GM21717 (cell line): ENCODE data around the gene HNRNPAB.
"Not testable (repeated sequence)": the region's sequence is repeated elsewhere in the genome, so short reads cannot be mapped to it uniquely, and the experiment has no call there.

ENCODE experiments used
- ATAC-seq: cut with Tn5 transposase; IDR thresholded peaks from one replicate; pipeline ENCODE4 v1.9.1; 2021; ENCODE audit warnings: mild to moderate bottlenecking, moderate library complexity; ENCODE audit not compliant: unreplicated experiment

The HNRNPAB gene

DNA sequence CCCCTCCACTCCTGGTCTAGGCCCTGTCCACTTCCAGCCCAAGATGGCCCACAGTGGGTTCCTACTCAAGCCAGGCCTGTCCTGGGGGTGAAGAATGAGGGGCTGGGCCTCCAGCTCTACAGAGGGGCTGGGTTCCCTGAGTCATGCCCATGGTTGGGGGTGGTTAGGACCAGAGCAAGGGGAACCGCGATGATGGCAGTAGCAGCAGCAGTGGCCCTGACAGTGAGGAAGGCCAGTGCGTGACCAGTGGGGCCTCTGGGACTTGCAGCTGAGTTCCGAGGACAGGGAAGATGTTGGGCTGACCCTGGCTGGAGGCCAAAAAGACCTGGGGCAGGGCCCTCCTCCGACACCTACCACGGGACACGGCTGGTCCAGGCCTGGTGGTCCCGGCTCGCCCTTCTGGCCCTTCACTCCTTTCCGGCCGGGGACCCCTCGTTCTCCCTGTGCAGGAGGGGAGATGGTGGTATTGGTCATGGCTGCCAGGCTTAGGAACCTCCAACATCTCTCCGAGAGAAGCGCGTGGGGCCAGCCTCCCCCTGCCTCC is 37.4 kb downstream of the HNRNPAB start:
- ATAC-seq: no peak

DNA sequence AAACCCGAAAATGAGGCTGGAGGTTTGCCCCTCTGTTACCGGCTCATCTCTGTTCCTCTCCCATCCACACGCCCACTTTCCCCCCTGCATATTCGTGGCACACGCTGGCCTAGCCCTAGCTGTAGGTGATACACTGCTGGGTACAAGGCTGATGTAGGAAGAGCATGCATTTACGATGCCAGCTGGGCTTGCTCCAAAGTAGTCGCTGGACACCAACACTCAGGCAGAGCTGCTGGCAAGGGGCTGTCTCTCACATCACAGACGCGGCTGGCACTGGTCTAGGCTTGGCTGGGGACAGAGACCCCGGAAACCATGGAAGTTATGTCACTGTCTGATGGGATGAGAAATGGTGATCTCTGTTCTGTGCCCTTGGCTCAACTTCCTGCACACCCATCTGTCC is 38.1 kb downstream of the HNRNPAB start:
- ATAC-seq: no peak

DNA sequence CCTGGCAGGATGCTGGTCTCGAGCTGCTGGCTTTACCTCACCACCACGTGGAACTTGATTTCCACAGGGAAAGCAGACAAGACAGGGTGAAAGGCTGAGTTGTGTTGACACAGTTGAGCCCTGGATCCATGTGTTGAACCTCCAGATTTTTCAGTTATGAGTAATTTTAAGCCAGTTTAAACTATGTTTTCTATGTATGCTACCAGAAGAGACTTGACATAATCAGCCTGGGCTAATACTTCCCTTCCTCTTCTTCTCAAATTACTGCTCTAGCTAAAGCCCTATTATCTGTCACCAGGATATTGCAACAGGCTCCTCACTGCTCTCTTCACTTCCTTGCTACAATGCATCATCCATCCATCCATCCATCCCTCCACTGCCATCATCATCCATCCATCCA is 40.2 kb downstream of the HNRNPAB start:
- no peak for ATAC-seq

DNA sequence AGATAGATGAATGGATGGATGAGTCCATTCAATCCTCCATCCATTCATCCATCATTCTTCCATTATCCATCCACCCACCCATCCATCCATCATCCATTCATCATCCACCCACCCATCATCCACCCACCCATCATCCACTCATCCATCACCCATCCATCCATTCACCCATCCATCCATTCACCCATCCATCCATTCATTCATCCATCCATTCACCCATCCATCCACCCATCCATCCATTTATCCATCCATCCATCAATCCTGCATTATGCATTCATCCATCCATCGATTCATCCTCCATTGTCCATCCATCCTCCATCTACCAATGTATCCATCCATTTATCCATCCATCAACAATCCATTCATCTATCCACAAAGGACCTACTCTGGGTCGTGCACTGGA is 41.1 kb downstream of the HNRNPAB start:
- no peak for ATAC-seq

DNA sequence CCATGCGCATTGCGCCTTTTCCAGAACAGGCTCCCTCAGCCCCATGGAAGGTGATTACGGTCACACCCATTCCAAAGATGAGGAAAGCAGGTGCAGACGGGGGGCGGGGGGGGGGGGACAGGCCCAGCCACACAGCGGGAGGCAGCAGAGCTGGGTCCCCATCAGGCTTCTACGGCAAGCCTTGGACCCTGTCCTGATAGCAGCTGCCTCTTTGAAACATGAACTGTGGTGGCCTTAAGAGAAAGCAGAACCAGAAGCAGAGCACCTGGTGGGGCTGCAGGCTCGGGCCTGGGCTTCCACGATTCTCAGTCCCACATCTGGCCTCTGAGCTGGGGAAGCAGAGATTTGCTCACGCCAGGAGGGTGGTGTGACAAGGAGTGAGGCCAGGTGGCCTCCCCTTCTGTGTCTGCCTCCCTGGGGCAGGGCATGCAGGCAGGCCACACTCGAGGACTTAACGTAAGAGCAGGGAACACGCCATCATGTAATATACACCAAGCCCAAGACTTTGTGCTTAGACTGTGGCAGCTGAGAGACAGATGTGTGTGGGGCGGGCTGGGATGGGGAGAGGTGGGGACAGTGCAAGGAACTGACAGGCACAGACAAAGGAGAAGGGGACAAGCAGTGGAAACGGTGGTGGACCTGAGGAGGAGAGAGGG is 42.4 kb downstream of the HNRNPAB start:
- no peak for ATAC-seq

DNA sequence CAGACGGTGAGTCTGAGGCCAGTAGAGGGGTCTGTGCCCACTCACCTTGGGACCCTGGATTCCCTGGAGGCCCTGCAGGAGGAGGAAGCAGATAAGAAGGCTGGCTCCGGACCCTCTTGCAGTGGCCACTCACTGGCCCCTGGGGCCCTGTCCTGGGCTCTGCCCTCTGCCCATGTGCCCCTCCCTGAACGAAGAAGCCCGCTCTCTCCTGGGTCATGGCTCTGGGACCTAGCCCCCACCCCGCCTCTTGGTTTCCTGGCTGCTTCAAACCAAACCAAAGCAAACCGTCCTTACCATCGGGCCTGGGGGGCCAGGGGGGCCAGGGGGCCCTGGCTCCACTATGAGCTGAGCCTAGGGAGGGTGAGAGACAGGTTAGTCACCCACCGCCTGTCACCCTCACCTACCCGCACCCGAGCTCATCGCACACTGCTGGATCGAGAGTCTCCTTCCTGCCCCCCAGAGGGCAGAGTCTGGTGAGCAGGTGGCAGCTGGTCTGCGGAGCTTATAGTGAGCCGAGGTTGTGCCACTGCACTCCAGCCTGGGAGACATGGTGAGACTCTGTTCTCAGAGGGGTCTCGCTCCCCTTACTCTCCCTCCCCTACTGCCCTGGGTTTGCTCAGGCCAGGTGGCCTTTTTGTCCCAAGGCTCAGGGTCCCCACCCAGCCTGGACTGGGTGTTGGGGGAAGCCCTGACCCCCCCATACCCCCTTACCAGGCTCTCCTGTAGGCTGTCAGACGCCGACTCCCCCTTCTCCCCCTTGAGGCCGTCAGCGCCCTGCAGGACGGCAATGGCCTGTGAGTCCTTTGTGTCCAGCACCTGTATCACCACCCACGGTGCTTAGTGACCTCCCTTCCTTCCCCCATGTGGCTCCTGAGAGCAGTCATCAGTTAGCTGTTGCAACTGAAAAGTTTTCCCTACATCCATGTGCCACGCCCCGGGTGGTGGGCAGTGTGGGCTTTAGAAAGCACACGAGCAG is 43.4 kb downstream of the HNRNPAB start:
- ATAC-seq: no peak

DNA sequence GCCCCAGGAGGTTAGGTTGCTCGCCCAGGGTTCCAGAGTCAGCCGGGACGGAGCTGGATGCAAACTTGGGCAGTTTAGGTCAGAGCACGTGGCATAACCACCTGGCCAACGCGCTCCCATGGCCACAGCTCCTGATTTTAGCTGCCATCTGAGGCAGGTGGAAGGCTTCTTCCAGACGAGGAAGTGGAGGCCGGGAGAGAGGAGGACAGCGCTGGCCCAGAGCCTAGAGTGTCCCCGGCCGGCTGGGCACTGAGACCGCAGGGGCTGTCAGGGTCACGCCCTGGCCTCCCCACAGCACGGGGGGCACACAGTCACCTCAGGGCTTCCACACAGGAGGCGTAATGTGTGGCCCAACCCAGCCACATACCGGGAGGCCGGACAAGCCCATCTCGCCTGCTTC is 44.4 kb downstream of the HNRNPAB start:
- no peak for ATAC-seq

DNA sequence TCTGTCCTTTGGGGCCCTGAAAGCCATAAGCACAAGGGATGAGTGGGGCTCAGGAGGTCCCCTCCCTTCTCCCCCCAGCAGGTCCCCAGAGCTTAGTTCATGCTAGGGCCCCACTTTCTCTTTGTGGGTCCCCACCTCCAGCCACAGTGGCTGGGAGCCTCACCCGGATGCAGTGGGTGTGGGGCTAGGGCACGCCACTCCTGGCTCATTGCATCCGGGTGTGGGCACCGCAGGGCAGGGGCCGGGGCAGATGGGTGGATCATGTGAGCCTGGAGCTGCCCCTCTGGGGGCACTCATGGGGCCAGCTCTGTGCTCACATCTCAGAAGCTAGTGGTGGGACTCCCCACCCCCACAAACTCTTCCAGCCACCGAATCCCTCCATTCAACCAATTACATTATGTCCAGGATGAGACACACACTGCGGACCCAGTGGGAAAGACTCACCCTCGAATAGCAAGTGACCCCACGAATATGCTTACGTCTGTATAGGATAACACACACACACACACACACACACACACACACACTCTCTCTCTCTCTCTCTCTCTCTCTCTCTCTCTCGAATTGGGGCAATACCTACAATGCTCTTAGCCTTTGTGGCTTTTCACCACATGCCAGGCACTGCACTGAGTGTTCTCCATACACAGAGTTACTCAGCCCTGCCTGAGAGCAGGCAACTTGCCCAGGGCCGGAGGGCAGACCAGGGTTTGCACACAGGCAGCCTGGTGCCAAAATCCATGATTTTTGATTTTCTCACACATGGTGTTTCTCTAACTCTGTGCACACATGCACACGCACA is 45.1 kb downstream of the HNRNPAB start:
- no peak for ATAC-seq

DNA sequence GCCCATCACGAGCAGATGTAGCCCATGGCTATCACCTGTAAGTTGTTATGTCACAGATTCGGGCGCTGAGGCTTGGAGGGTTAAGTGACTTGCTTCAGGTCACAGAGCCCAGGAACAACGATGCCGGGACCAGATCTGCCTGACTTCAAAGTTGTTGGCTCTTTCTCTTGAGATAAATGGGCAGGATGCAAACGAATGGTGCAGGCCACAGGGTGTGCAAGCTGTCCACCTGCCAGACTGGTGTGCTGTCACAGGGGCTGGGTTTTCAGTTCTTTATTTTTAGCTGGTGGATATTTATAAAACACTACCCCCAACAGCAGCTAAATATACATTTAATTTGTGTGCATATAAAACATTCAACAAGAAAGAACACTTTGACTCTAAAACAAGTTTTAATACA is 45.9 kb downstream of the HNRNPAB start:
- ATAC-seq: no peak

DNA sequence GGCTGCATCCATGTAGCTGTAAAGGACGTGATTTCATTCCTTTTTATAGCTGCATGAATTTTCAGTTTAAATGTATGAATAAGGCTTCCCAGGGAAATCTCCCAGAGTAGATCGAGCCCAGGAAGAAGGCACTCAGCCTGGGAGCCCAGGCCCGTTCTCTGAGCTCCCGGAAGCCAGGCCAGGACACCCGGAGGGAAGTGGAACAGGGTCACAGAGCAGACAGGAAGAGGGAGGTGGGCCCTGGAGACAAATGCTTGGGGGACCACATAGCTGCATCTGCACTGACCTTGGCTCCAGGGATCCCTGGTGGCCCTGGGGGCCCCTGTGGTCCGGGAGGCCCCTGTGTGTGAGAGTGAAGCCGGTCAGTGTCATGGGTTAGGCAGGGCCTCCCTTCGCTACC is 47.9 kb downstream of the HNRNPAB start:
- no peak for ATAC-seq

DNA sequence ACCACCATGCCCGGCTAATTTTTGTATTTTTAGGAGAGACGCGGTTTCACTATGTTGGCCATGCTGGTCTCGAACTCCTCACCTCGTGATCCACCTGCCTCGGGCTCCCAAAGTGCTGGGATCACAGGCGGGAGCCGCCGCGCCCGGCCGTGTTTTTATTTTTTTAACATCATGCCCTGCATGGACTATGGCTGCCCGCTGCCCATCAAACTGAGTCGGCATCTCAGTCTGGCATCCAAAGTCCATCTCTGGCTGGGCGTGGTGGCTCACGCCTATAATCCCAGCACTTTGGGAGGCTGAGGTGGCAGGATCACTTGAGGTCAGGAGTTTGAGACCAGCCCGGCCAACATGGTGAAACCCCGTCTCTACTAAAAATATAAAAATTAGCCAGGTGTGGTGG is 49.3 kb downstream of the HNRNPAB start:
- ATAC-seq: not testable (repeated sequence)

DNA sequence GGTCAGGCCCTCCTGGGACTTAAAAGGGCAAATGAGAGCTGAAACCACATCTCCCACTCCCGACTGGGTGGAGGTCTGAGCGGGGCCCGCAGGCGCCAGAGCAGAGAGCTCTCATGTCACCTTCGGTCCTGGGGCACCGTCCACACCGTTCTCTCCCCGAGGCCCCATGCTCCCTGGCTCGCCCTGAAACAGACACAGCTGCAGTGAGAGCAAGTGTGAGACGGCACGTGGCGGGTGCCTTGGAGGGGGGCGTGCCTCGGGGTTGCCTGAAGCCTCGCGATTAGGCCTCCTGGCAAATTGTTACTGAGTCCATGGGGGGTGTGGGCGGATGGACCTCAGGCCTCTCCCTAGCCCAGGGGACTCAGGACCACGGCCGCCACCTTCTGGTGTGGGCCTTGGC is 52.4 kb downstream of the HNRNPAB start:
- ATAC-seq: no peak

DNA sequence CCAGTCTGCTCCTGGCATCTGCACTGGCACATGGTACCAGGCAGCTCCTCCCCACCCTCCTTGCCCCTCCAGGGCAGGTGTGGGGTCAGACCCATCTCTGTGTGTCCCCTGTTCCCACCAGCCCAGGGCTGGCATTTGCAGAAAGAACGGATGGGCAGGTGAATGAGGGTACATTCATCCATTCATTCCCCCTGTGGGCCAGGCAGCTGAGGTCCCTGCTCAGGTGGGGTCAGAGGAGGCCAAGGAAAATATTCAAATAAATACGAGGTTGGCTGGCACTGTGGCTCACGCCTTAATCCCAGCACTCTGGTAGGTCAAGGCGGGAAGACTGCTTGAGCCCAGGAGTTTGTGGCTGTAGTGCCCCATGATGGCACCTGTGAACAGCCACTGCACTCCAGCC is 53.3 kb downstream of the HNRNPAB start:
- ATAC-seq: no peak

DNA sequence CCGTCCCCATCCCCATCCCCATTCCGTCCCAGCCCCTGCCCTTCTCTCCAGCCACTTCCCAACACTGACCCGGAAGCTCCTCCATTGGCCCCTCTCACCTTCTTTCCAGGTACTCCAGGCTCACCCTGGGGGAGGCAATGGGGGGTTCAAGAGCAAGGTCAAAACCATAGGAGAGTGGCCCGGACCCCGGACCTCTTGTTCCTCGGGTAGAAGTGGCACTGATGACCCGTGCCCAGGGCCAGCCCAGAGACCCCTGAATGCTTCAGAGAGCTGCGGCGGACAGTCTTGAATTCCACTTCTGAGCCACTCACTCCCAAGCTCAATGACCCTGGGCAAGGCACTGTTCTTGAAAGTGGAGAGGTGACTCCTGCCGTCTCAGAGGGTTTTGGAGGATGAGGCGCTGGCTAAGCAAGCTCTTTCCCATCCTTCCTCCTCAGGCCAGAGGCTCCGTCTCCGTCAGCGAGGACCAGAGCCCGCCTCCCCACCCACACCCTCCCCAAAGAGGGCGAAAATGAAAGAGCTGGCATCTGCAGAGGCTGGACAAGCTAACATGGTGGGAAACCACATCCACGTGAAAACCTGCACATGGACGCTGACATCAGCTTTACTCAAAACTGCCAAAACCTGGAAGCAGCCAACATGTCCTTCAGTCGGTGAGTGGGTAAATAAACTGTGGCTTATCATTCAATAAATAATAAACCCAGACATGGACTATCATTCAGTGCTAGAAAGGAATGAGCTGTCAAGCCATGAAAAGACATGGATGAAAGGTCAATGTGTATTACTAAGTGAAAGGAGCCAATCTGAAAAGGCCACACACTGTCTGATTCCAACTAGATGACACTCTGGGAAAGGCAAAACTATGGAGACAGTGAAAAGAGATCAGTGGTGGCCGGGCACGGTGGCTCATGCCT is 55.5 kb downstream of the HNRNPAB start:
- no peak for ATAC-seq
